SK-N-SH (cell line): ENCODE measurements around the gene BMP6.

Experiments
- FOSL2 ChIP-seq: IDR thresholded peaks from 2 replicates; pipeline ENCODE4 v1.4.0; 2012; ENCODE audit warnings: low read depth, mild to moderate bottlenecking, moderate library complexity, borderline replicate concordance
- POLR2AphosphoS5 ChIP-seq: IDR thresholded peaks from 2 replicates; pipeline ENCODE4 v1.6.1; 2012; ENCODE audit warnings: low read depth, low read length
- TEAD4 ChIP-seq: IDR thresholded peaks from 2 replicates; pipeline ENCODE4 v1.4.0; 2012; ENCODE audit warnings: mild to moderate bottlenecking, borderline replicate concordance; ENCODE audit not compliant: insufficient read depth
- TF ChIP-seq, protein P1 (sequence below): fragments of 200-600 bp; sonication (generic); IDR thresholded peaks from 2 replicates; pipeline ENCODE4 v1.6.1; 2017; ENCODE audit warnings: antibody characterized with exemption, mild to moderate bottlenecking, moderate library complexity

DNA sequence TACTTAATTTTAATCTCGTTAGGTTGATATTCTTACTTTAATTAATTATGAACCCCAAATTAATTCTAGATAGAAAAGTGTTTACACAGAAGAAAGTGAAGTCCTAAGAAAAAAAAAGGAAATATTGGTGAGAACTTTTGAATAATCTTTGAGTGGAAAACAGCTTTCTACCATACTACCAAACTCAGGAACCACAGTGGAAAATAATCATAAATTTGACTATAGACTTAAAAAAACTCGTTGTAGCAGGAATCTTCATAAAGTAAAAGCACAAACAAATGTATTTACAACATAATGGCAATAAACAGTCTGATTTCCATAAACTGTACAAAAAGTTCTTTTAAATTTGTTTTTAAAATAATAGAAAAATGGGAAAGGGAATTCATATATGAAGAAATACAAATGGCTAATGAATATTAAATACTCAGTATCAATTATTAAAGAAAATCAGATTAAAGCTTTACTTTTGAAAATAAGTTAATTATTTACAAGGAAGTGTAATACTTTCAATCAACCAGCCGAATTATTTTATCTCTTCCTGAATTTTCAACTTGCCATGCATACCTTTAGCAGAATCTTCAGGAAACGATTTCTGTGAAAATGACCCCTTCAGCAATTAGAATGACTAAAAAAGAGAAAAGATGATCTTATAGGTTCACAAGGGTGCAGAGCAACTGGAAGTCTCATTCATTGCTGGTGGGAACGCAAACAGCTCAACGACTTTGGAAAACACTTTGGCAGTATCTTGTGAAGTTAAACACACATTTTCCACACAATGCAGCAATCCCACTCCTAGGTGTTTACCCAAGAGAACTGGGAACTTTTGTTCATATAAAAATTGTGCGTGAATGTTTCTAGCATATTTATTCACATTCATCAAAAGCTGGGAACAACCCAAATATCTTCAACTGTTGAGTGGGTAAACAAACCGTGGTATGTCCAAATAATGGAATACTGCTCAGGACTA, 38.5 kb upstream of the BMP6 start:
- TF ChIP-seq POLR2AphosphoS5 (no peak), FOSL2 (no peak), TEAD4 (no peak)
- TF ChIP-seq, protein P1, sequence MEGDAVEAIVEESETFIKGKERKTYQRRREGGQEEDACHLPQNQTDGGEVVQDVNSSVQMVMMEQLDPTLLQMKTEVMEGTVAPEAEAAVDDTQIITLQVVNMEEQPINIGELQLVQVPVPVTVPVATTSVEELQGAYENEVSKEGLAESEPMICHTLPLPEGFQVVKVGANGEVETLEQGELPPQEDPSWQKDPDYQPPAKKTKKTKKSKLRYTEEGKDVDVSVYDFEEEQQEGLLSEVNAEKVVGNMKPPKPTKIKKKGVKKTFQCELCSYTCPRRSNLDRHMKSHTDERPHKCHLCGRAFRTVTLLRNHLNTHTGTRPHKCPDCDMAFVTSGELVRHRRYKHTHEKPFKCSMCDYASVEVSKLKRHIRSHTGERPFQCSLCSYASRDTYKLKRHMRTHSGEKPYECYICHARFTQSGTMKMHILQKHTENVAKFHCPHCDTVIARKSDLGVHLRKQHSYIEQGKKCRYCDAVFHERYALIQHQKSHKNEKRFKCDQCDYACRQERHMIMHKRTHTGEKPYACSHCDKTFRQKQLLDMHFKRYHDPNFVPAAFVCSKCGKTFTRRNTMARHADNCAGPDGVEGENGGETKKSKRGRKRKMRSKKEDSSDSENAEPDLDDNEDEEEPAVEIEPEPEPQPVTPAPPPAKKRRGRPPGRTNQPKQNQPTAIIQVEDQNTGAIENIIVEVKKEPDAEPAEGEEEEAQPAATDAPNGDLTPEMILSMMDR: no peak
